ENCODE data around the gene XPNPEP1.

GRCh38 chr10:109877546-109877945 lies 45.8 kb downstream of the XPNPEP1 start:
- TF ChIP-seq CTCF (IDR thresholded peaks at IDR 0.05) = no peak
- no peak for TF ChIP-seq POLR2A (IDR thresholded peaks at IDR 0.05)
